Stimulated activated CD4-positive, alpha-beta T cell treated with anti-CD3 and anti-CD28 coated beads, Interleukin-1b, Interleukin-23, amount 100 ng/mL, for 4 hours (primary cell): ENCODE measurements around the gene THSD7B.
"Not testable (repeated sequence)": the region's sequence is repeated elsewhere in the genome, so short reads cannot be mapped to it uniquely, and the experiment has no call there.

Experiments
- DNase-seq, 2 donors: peaks; one replicate each; pipeline ENCODE4 v3.0.0-alpha.2; 2020; ENCODE audit warnings: low read depth in 2 of 2

The THSD7B gene

DNA sequence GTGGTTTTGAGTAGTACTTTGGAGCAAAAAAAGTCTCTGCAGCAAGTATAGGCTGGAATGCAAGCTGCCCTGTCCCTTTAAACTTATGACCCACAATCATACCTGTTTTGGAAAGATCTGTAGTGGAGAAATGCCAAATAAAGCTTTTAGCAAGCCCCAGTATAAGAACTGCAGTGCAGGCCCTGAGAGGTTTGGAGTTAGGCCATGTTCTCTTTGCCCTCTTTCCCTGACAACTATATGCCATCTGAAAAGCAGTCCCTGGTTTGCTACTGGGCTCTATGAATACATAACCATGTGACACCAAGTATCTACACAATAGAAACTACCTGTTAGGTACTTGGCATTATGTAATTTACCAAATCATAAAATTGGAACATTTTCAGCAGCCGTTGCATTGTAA, 931.6 kb downstream of the THSD7B start:
- DNase-seq = no peak

- not testable (repeated sequence) for DNase-seq
Measured at GRCh38 chr2:137700250-137700649, 934.9 kb downstream of the THSD7B start.

DNA sequence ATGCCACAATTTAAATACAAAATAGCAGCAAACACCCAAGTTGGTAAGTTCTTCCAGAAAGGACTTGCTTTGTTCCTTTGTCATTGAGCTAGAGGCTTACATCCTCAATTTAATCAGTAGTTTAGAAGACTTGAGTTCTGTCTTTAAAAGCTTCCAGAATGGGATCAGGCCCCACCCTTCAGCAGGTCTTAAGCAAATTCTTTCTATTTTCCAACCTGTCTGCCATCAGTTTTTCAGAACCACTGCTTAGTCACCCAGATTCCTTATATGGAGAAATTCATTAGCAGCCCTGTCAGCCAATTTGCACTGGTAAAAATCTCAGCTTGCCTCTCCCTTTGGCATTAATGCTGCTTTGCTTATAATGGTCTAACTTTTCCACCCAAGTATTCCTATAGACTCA, 935.3 kb downstream of the THSD7B start:
- DNase-seq = no peak

DNA sequence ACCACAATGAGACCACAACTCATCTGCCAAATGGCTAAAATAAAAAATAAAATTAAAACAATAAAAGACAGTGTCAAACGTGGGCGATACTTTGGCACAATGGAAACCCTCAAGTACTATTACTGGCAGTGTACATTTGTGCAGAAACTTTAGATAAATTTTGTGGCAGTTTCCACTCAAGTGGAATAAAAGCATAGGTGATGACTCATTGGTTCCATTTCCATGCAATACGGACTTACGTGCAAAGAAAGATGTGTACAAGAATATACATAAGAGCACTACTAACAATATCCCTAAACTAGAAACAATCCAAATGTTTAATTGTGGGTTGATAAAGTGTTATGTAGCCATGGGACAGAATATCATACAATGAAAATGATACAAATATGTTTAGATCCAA, 940.0 kb downstream of the THSD7B start:
- no peak for DNase-seq

GRCh38 chr2:137706786-137707613, 941.7 kb downstream of the THSD7B start:
- no peak for DNase-seq

GRCh38 chr2:137708311-137708710, 943.0 kb downstream of the THSD7B start:
- no peak for DNase-seq

DNA sequence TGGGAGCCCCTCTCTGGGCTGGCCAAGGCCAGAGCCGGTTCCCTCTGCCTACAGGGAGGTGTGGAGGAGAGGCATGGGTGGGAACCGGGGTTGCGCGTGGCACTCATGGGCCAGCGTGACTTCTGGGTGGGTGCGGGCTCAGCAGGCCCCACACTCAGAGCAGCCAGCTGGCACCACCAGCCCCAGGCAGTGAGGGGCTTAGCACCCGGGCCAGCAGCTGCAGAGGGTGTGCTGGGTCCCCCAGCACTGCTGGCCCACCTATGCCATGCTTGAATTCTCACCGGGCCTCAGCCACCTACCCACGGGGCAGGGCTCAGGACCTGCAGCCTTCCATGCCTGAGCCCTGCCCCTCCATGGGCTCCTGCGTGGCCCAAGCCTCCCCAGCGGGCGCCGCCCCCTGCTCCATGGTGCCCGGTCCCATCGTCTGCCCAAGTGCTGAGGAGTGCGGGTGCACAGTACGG, 950.4 kb downstream of the THSD7B start:
- no peak for DNase-seq

DNA sequence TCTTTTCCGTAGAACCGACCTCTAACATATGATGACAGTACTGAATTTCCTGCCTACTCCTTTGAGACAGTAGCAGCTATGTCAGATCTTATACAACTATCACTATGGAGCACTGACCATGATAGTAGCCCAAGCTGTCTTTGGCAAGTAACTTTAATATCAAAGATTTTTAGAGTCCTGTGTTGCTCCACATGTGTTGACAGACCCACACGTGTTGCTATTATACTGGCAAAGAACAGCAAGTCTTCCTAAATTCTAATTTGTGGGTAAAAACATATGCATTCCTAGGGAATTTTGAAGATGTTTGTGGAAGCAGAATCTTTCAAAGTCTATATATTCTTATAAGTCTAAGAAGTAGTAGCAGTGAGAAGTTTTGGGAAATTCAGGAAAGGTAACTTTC, 953.4 kb downstream of the THSD7B start:
- DNase-seq = no peak

GRCh38 chr2:137721733-137722132, 956.4 kb downstream of the THSD7B start:
- no peak for DNase-seq

DNA sequence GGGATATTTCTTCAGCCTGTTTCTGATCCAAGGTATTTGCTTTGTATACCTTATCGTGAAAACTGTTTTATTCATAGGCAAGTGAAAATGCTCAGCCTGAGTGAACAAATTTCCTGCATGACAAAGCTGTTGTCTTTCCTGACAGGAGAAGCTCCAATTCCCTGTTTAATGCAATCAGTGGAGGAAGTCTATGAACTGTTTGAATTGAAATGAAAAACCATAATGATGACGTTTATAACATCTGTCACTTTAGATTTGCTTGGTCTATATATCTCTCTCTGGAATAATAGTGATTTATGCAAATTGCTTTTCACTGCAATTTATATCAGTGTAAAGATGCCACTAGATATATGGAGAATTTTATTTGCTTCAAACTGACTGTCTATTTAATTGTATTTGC, 959.6 kb downstream of the THSD7B start:
- no peak for DNase-seq
